22Rv1 (cell line): ENCODE results near the gene DOC2A.
"Not testable (repeated sequence)": the region's sequence is repeated elsewhere in the genome, so short reads cannot be mapped to it uniquely, and the experiment has no call there.

ENCODE experiments used
- H3K27ac ChIP-seq: fragments of 450-650 bp; 2 replicates; pipeline ENCODE4 v1.5.1; 2017
- CTCF ChIP-seq: fragments of 450-650 bp; IDR thresholded peaks from 2 replicates; pipeline ENCODE4 v1.5.1; 2017; ENCODE audit warnings: mild to moderate bottlenecking
- ZFX ChIP-seq: fragments of 450-650 bp; IDR thresholded peaks from 2 replicates; pipeline ENCODE4 v1.6.1; 2017; ENCODE audit warnings: antibody characterized with exemption, borderline replicate concordance

Gene DOC2A

DNA sequence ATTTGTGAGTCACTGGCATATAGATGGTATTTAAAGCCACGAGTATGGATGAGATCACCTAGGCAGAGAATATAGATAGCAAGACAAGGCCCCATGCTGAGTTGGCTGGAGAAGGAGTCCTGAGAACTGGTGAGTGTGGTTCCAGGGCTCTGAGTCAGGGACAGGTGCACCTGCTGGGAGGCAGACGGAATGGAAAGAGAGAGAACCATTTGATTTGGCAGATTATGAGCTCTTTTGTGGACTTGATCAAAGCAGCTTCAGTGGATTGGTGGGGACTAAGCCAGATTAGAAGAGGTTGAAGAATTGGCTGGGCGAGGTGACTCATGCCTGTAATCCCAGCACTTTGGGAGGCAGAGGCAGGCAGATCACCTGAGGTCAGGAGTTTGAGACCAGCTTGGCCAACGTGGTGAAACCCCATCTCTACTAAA lies 7.9 kb upstream of the DOC2A start:
- TF ChIP-seq ZFX, result no peak
- TF ChIP-seq CTCF, result no peak
- no peak overlapping the region for H3K27ac ChIP-seq

DNA sequence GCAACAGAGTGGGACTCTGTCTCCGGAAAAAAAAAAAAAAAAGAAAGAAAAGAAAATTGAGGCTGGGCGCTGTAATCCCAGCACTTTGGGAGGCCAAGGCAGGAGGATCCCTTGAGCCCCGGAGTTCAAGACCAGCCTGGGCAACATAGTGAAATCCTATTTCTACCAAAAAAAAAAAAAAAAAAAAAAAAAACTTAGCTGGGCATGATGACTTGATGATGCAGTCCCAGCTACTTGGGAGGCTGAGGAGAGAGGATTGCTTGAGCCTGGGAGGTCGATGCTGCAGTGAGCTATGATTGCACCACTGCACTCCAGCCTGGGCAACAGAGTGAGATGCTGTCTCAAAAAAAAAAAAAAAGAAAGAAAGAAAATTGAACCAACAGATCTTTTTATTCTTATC lies 7.1 kb upstream of the DOC2A start:
- not testable (repeated sequence) for H3K27ac ChIP-seq

DNA sequence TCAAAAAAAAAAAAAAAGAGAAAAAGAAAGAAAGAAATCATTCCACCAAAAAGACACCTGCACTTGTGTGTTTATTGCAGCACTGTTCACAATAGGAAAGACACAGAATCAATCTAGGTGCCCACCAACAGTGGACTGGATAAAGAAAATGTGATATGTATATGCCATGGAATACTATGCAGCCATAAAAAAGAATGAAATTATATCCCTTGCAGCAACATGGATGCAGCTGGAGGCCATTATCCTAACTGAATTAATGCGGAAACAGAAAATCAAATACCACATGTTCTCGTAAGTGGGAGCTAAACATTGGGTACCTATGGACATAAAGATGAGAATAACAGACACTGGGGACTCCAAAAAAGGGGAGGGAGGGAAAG lies 6.4 kb upstream of the DOC2A start:
- no peak for TF ChIP-seq CTCF
- no peak for TF ChIP-seq ZFX
- no peak overlapping the region for H3K27ac ChIP-seq

- H3K27ac ChIP-seq, result no peak overlapping the region
- TF ChIP-seq CTCF (no peak), ZFX (no peak)
These were observed 5.9 kb upstream of the DOC2A start for GRCh38 chr16:30016555-30017276.

- not testable (repeated sequence) for H3K27ac ChIP-seq
These were observed 4.6 kb upstream of the DOC2A start for GRCh38 chr16:30015450-30015849.

GRCh38 chr16:30012598-30012997 lies 1.8 kb upstream of the DOC2A start:
- not testable (repeated sequence) for H3K27ac ChIP-seq

DNA sequence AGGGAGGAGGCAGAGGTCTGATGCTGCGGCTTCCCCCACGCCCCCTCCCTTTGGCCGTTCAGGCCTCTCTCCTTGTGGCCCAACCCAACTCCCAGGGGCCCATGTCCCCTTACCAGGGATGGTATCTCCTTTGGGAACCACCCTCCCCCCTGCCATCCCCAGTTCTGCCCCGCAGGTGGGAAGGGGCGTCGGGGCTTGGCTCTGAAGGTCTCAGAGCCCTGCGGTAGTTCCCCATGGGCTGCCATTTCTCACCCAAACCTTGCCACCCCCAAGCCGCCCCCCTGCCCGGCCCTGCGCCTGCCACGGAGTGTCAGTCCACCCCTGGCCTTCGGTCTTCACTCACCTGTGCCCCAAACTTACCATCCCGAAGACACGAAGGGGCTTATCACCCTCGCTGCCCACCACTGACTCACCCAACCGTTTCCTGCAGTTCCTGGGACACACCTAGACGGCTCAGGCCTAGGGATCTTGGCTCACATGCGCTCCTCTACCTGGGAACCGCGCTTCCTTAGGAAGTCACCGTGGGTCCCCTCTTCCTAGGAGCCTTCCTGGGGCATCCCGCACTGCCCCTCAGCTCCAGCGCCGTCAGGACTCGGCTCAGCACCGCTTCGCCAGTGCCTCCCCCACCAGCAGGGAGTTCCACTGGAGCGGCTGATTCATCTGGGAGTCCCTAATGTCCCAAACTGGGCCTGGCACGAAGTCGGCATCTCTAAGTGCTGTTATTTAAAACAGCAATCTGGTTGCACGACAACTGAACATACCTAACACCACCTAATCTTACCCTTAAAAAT lies 1.1 kb upstream of the DOC2A start:
- TF ChIP-seq ZFX, result no peak
- no peak for TF ChIP-seq CTCF
- no peak overlapping the region for H3K27ac ChIP-seq

DNA sequence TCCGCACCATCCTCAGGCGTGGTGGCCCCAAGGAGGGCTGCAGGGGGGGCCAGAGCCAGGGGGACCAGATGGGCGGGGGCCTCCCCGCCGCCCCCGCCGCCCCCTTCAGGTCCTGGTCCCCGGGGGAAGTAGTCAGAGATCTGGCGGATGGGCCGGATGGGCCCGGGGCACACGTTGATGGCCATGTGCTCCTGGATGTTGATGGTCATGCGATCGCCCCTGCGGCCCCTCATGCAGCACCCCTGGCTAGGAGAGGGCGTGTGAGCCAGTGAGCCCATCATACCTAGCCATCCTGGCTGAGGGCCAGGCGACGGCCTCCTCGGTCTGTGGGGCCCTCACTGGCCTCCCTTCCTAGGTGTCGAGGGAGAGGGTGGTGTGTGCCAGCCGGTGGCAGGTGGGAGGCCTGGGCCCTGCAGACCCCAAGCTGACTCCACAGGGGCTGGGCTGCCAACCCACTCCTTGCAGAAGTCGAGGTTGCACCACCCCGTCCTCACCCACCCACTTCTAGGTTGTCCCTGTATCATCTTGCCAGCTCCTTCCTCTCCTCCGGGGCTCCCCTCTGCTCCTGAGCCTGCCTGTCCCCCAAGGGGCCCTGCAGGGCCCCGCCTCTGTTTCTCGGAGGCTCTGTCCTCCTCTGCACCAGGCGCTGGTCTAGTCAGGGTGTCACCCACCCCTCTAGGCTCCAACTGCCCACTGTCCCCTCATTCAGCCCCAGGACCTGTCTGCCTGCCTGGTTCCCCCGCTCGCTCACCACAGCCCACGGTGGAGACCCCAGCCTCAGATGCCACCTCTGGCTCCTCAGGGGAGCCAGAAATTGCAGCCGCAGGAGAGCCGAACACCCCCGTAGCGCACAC lies 610 bp downstream of the DOC2A start:
- H3K27ac ChIP-seq, result no peak overlapping the region
- TF ChIP-seq ZFX, result no peak
- TF ChIP-seq CTCF, result no peak
